Cardiac atrium fibroblast (primary cell): ENCODE measurements around the gene RADIL. TPM values are rescaled to one million over a fixed set of nuclear protein-coding genes. Genes with fewer than 3 reads are reported as not detected.

Experiments used
- total RNA-seq: library from RNA; depleted of rRNA; stranded (reverse); fragments of >200 nt; gene quantifications from 2 replicates; pipeline ENCODE4 v1.2.3, GENCODE V29; 2015

The RADIL gene, protein sequence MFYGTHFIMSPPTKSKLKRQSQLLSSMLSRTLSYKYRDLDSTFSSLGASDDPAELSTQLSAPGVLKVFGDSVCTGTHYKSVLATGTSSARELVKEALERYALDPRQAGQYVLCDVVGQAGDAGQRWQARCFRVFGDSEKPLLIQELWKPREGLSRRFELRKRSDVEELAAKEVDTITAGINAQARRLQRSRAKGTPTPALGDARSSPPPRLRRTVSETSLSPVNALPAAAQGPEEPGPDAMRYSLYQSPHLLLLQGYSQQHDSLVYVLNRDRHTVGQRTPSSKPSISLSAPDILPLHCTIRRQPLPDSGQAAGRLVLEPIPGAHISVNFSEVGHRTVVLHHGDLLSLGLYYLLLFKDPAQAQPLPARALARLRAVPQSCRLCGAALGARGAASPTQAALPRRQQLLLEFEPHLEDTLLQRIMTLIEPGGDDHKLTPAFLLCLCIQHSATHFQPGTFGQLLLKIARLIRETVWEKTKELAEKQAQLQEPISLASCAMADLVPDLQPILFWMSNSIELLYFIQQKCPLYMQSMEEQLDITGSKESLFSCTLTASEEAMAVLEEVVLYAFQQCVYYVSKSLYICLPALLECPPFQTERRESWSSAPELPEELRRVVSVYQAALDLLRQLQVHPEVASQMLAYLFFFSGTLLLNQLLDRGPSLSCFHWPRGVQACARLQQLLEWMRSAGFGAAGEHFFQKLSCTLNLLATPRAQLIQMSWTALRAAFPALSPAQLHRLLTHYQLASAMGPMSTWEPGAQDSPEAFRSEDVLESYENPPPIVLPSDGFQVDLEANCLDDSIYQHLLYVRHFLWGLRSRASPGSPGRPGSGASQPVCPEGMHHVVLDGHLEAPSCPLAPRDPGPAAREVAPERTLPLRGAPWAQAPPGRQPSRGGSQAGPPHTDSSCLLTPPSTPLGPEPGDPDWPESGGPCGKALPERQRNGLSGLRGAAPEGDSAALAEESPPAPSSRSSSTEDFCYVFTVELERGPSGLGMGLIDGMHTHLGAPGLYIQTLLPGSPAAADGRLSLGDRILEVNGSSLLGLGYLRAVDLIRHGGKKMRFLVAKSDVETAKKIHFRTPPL
- 0.97 and 8.8 TPM in 2 replicates for total RNA-seq

DNA sequence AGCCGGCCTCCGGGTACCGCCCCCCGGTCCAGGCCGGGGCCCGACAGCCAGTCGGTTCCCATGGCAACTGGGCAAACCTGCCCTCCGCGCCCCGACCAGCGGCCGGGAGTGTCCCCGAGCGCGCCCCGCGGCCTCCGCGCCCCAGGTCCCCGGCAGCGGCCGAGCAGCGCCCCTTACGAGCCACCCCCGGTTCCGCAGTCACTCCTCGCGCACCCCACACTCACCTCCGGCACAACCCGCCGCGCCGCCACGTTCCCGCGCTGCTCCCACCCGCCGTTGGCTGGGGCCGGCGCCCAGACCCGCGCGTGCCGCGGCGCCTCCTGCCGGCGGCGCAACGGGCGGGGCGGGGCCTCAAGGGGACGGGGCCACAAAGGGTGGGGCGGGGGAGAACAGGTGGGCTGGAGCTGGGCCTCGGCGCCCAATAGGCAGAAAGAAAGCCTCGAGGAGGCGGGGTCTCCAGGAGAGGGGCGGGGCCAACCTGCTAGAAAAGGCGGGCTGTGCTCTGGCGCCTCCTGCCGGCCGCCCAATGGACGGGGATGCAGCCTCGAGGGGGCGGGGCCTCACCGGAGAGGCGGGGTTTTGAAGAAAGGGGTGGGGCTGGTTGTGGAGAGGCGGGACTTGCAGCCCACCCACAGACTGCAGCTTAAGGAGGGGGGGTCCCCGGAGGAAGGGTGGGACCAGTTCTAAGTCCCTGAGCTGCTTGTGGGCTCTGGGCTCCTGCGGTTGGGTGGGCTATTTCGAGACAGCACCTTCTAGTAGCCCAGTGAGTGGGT, at the start of gene RADIL:
Gene RADIL (minus strand): TSS at position 345 of the 773 bp plus-strand sequence. CDS start 5,577 bp downstream, outside the sequence.

DNA sequence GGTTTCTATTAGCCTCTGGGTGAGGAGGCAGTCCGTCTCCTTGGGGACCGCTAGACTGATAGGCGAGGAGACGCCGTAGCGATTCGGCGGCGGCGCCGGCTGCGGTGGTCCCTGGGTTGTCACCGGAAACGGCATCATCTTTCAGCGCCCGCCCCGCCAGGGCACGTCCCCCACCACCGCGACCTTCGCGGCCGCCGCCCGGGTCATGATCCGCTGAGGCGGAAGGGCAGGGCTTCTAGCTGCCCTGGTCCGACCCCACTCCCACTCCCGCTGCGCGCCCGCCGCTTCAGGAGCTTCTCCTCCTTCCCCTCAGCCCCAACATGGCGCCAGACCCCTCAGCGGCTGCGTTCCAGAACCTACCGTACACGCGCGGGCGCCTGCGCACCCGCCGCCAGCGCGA, 21.8 kb downstream of the RADIL start, which contains the start of gene PAPOLB:
Gene PAPOLB (minus strand): TSS at position 358 of the 400 bp plus-strand sequence. CDS start 220 bp downstream, at position 138.

DNA sequence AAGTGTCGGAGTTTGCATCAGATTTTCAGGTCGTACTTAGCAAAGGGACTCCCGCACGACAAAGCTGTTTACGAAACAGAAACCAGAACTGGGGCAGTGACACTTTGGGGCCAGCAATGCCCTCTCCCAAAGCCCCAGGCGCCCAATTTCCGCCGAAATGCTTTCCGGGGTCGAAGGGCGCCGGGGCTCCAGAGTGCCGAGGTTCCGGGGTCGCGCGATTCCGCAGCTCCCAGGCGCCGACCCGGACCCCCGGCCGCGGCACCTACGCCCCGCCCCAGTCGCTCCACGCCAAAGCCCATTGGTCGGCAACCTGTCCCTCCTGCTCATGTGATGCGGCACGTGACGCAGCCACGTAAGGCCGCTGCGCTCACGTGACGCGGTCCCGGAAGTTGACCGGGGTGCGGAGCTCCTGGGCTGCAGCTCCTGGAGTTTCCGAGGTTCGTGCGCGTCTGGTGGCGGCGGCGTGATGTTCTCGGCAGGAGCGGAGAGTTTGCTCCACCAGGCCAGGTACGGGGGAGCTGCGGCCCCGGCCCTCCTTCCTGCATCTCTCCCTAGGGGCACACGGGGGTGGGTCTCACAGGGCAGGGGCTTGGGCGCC, 108.2 kb downstream of the RADIL start, which contains the start of gene AP5Z1:
Gene AP5Z1 (plus strand): TSS at position 374 of the 598 bp plus-strand sequence. CDS start 93 bp downstream, at position 467.

Other genes with a start within 250 kb of the RADIL start
- gene FOXK1, start 201.4 kb downstream of the RADIL start, total RNA-seq = 19.9 and 27.1 TPM in 2 replicates
- gene AP5Z1, start 108.1 kb downstream of the RADIL start, total RNA-seq = 22.2 and 26.6 TPM in 2 replicates
- gene PAPOLB, start 21.7 kb downstream of the RADIL start, total RNA-seq = 0.18 and 0.49 TPM in 2 replicates
- not detected in 2 replicates for gene MMD2, start 75.5 kb upstream of the RADIL start, total RNA-seq
- 7.0 and 7.9 TPM in 2 replicates for gene RBAK, start 162.1 kb upstream of the RADIL start, total RNA-seq